ENCODE measurements around the gene CCM2. TPM values are rescaled to one million over a fixed set of nuclear protein-coding genes. Genes with fewer than 3 reads are reported as not detected.

The CCM2 gene
- total RNA-seq, 3 donors from 2014 or later, result 33.4 to 43.8 (median 35.8) TPM

GRCh38 chr7:44959433-44959951 lies 40.5 kb upstream of the CCM2 start:
- no peak overlapping the region for H3K4me3 ChIP-seq
- ATAC-seq, result peak; percentile 15
- no peaks in the 10 kb centered on the region for H3K36me3 ChIP-seq (ENCODE audit: low read depth)
- TF ChIP-seq, protein P1, sequence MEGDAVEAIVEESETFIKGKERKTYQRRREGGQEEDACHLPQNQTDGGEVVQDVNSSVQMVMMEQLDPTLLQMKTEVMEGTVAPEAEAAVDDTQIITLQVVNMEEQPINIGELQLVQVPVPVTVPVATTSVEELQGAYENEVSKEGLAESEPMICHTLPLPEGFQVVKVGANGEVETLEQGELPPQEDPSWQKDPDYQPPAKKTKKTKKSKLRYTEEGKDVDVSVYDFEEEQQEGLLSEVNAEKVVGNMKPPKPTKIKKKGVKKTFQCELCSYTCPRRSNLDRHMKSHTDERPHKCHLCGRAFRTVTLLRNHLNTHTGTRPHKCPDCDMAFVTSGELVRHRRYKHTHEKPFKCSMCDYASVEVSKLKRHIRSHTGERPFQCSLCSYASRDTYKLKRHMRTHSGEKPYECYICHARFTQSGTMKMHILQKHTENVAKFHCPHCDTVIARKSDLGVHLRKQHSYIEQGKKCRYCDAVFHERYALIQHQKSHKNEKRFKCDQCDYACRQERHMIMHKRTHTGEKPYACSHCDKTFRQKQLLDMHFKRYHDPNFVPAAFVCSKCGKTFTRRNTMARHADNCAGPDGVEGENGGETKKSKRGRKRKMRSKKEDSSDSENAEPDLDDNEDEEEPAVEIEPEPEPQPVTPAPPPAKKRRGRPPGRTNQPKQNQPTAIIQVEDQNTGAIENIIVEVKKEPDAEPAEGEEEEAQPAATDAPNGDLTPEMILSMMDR (IDR thresholded peaks at IDR 0.05), result no peak
- H3K4me1 ChIP-seq (ENCODE audit: low read depth), result peaks cover 12% of the 10 kb centered on the region
- H3K9me3 ChIP-seq, result no peaks in the 10 kb centered on the region
- no peak for DNase-seq
- intact Hi-C loops (cut with DNase I, micrococcal nuclease), result no loop called here

GRCh38 chr7:44960011-44960580 lies 39.9 kb upstream of the CCM2 start:
- Histone ChIP-seq H3K9me3 (no peaks in the 10 kb centered on the region), H3K4me3 (no peak overlapping the region), H3K36me3 (ENCODE audit: low read depth) (no peaks in the 10 kb centered on the region), H3K4me1 (ENCODE audit: low read depth) (peaks cover 12% of the 10 kb centered on the region)
- no peak for ATAC-seq
- DNase-seq, result no peak
- TF ChIP-seq, protein P1 (IDR thresholded peaks at IDR 0.05), result no peak
- intact Hi-C loops (cut with DNase I, micrococcal nuclease), result no loop called here

DNA sequence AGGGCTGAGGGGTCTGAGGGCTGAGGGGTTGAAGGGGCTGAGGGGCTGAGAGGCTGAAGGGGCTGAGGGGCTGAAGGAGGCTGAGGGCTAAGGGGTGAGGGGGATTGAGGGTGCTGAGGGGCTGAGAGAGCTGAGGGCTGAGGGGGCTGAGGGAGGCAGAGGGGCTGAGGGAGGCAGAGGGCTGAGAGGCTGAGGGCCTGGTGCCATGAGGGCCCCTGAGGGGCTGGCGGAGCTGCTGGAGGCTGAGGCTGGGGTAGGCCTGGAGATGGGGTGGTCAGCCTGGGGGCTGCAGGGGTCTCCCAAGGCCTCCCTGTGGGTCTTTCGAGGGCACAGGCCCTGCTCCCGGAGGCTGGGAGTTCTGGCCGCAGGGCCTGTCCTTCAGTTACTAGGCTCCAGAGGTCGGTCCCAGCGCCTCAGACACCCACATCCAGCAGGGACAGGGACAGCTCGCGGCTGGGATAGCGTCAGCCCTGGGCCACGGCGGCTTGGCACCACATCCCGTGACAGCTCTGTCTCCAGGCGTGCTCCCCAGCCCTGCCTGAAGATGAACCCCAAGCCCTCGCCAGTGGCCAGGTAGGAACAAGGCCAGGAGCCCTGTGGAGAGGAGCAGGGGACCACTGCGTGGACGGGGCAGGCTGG lies 38.0 kb upstream of the CCM2 start:
- TF ChIP-seq, protein P1 (IDR thresholded peaks at IDR 0.05), result no peak

GRCh38 chr7:44962483-44963251 lies 37.3 kb upstream of the CCM2 start:
- no peak overlapping the region for H3K4me3 ChIP-seq
- H3K4me1 ChIP-seq (ENCODE audit: low read depth), result peaks cover 12% of the 10 kb centered on the region
- peak; percentile 49 for ATAC-seq
- TF ChIP-seq, protein P1 (IDR thresholded peaks at IDR 0.05), result no peak
- no peak for DNase-seq
- H3K36me3 ChIP-seq (ENCODE audit: low read depth), result no peaks in the 10 kb centered on the region
- intact Hi-C loops (cut with DNase I, micrococcal nuclease), result no loop called here
- H3K9me3 ChIP-seq, result no peaks in the 10 kb centered on the region

More for the DNA sequence above, 38.0 kb upstream of the CCM2 start:
- H3K9me3 ChIP-seq, result no peaks in the 10 kb centered on the region
- ATAC-seq (peak; percentile 50), DNase-seq (no peak)
- H3K4me1 ChIP-seq (ENCODE audit: low read depth), result peaks cover 12% of the 10 kb centered on the region
- no peaks in the 10 kb centered on the region for H3K36me3 ChIP-seq (ENCODE audit: low read depth)
- intact Hi-C loops (cut with DNase I, micrococcal nuclease), result no loop called here
- H3K4me3 ChIP-seq, result no peak overlapping the region

- H3K36me3 ChIP-seq (ENCODE audit: low read depth), result no peaks in the 10 kb centered on the region
- H3K4me1 ChIP-seq (ENCODE audit: low read depth), result peaks cover 12% of the 10 kb centered on the region
- H3K9me3 ChIP-seq, result no peaks in the 10 kb centered on the region
- ATAC-seq, result no peak
- intact Hi-C loops (cut with DNase I, micrococcal nuclease), result no loop called here
- DNase-seq, result no peak
- TF ChIP-seq, protein P1 (IDR thresholded peaks at IDR 0.05), result no peak
- no peak overlapping the region for H3K4me3 ChIP-seq
Measured at GRCh38 chr7:44963364-44964290, 36.4 kb upstream of the CCM2 start.

Data from mucosa of descending colon (tissue), 3 donors.